Liver (tissue), 9 donors: ENCODE measurements around the gene DNAH8. TPM values are rescaled to one million over a fixed set of nuclear protein-coding genes. Genes with fewer than 3 reads are reported as not detected.

Experiments used
- DNase-seq: peaks from one replicate; pipeline ENCODE4 v3.0.0-alpha.2; 2017; ENCODE audit warnings: low spot score
- H3K27ac ChIP-seq, 2 donors: one replicate each; pipeline ENCODE4 v1.7.0; 2013; ENCODE audit warnings: inconsistent platforms in 2 of 2, low read length in 2 of 2, control low read depth in 1 of 2, low read depth in 1 of 2, mild to moderate bottlenecking in 1 of 2
- H3K27me3 ChIP-seq, 4 donors: one replicate each; pipeline versions ENCODE4 v1.6.1 to v1.7.0; 2013; ENCODE audit warnings: low read length in 3 of 4, inconsistent platforms in 1 of 4, mild to moderate bottlenecking in 1 of 4, moderate library complexity in 1 of 4; ENCODE audit not compliant: control insufficient read depth in 4 of 4, insufficient read depth in 4 of 4
- H3K36me3 ChIP-seq, 4 donors: one replicate each; pipeline versions ENCODE4 v1.6.1 to v1.7.0; 2013; ENCODE audit warnings: low read length in 3 of 4, mild to moderate bottlenecking in 3 of 4, low read depth in 1 of 4, moderate library complexity in 1 of 4; ENCODE audit not compliant: control insufficient read depth in 4 of 4, insufficient read depth in 3 of 4
- H3K4me1 ChIP-seq, 4 donors: one replicate each; pipeline versions ENCODE4 v1.6.1 to v1.7.0; 2013; ENCODE audit warnings: low read length in 3 of 4, mild to moderate bottlenecking in 3 of 4, moderate library complexity in 1 of 4; ENCODE audit not compliant: control insufficient read depth in 4 of 4, insufficient read depth in 4 of 4
- H3K4me3 ChIP-seq, 3 donors: one replicate each; pipeline versions ENCODE4 v1.6.1 to v1.7.0; 2013; ENCODE audit warnings: low read length in 3 of 3, control low read depth in 1 of 3, low read depth in 1 of 3, mild to moderate bottlenecking in 1 of 3
- H3K9ac ChIP-seq, 2 donors: one replicate each; pipeline ENCODE4 v1.7.0; 2013; ENCODE audit warnings: low read length in 2 of 2, mild to moderate bottlenecking in 2 of 2, moderate library complexity in 2 of 2, control low read depth in 1 of 2, low read depth in 1 of 2
- H3K9me3 ChIP-seq, 4 donors: one replicate each; pipeline versions ENCODE4 v1.6.1 to v1.7.0; 2013; ENCODE audit warnings: low read length in 3 of 4; ENCODE audit not compliant: control insufficient read depth in 4 of 4
- EGR1 ChIP-seq, 2 donors: IDR thresholded peaks; 2 replicates each; pipeline ENCODE4 v1.6.1; 2016 to 2018; ENCODE audit warnings: antibody characterized with exemption in 2 of 2, low read depth in 2 of 2
- FOXA1 ChIP-seq: IDR thresholded peaks from 2 replicates; pipeline ENCODE4 v1.6.1; 2016; ENCODE audit warnings: antibody characterized with exemption
- JUND ChIP-seq, 2 donors: IDR thresholded peaks; 2 replicates each; pipeline ENCODE4 v1.6.1; 2016; ENCODE audit warnings: antibody characterized with exemption in 2 of 2
- NR2F2 ChIP-seq: IDR thresholded peaks from 2 replicates; pipeline ENCODE4 v1.6.1; 2016; ENCODE audit warnings: antibody characterized with exemption
- RAD21 ChIP-seq, 2 donors: IDR thresholded peaks; 2 replicates each; pipeline ENCODE4 v1.6.1; 2016; ENCODE audit warnings: antibody characterized with exemption in 2 of 2, mild to moderate bottlenecking in 2 of 2
- RXRA ChIP-seq, 2 donors: IDR thresholded peaks; 2 replicates each; pipeline ENCODE4 v1.6.1; 2017 to 2018; ENCODE audit warnings: antibody characterized with exemption in 2 of 2, mild to moderate bottlenecking in 1 of 2
- SP1 ChIP-seq: IDR thresholded peaks from 2 replicates; pipeline ENCODE4 v1.6.1; 2018; ENCODE audit warnings: antibody characterized with exemption, mild to moderate bottlenecking
- TAF1 ChIP-seq: conservative IDR thresholded peaks from 2 replicates; pipeline ENCODE4 v1.6.1; 2016; ENCODE audit warnings: antibody characterized with exemption, mild to moderate bottlenecking
- YY1 ChIP-seq: IDR thresholded peaks from 2 replicates; pipeline ENCODE4 v1.6.1; 2016; ENCODE audit warnings: antibody characterized with exemption, mild to moderate bottlenecking
- WGBS: extraction: QIAGEN DNeasy Blood & Tissue Kit; methylation state at CpG from one replicate; pipeline ENCODE4 v1.1.7; 2013; 5-methylcytosine and 5-hydroxymethylcytosine counted together
- polyA plus RNA-seq, 2 donors: library from polyadenylated mRNA; stranded (reverse) in 1 of 2; unstranded in 1 of 2; fragments of 200-250 nt in 1 of 2; fragments of >200 nt in 1 of 2; fragmentation: Nextera tagmentation in 1 of 2; extraction: Ambion mirVana in 1 of 2; gene quantifications; one replicate each; pipeline versions ENCODE4 v1.2.1 to v1.2.3, GENCODE V29; 2013 to 2015
- total RNA-seq, 2 donors: library from RNA; depleted of rRNA; stranded (reverse); fragments of >200 nt; gene quantifications; one replicate each; pipeline ENCODE4 v1.2.3, GENCODE V29; 2014
- TF ChIP-seq, protein P1 (sequence below): IDR thresholded peaks from 2 replicates; pipeline ENCODE4 v1.6.1; 2016; ENCODE audit warnings: antibody characterized with exemption
- TF ChIP-seq, protein P2 (sequence below): IDR thresholded peaks from 2 replicates; pipeline ENCODE4 v1.6.1; 2016; ENCODE audit warnings: antibody characterized with exemption
- TF ChIP-seq, protein P3 (sequence below): IDR thresholded peaks from 2 replicates; pipeline ENCODE4 v1.6.1; 2016; ENCODE audit warnings: antibody characterized with exemption, mild to moderate bottlenecking
- TF ChIP-seq, protein P4 (sequence below): IDR thresholded peaks from 2 replicates; pipeline ENCODE4 v1.6.1; 2016; ENCODE audit warnings: antibody characterized with exemption
- TF ChIP-seq, protein P5 (sequence below): fragments of 150-350 bp; IDR thresholded peaks from 2 replicates; pipeline ENCODE4 v1.5.1; 2017; ENCODE audit warnings: improper control_type of control experiment, low read depth, low read length; ENCODE audit not compliant: missing input control
- donor health status: healthy.
- donor health status: healthy.
- donor health status: healthy.
- donor health status: healthy.
- donor health status: healthy.

DNAH8 gene
- total and polyA plus RNA-seq, 4 donors, result under 0.01 to 0.05 TPM; not detected in 2

DNA sequence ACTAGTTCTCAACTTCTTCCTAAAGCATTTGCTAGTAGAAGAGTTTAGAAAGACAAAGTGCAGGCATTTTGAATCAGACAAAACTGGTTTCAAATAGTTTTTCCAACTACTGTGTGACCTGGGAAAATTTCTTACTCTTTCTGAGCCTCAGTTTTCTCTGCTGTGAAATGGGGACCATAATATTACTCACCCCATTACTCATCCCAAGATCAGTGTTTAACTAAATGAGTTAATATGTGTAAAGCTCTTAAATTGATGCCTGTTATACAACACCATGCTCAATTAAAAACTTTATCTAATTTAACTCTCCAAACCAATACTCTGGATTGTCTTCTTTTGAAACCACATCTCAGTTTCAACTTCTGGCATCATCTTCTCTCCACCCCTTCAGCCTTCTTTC is 87.4 kb downstream of the DNAH8 start:
- H3K9me3 ChIP-seq, result no peaks in the 10 kb centered on the region
- peaks cover 0 to 4% (median 0%) of the 10 kb centered on the region in 4 donors for H3K27me3 ChIP-seq
- DNase-seq, result no peak
- no peak overlapping the region for H3K27ac ChIP-seq
- H3K4me1 ChIP-seq, result no peaks in the 10 kb centered on the region
- no peaks in the 10 kb centered on the region for H3K36me3 ChIP-seq
- TF ChIP-seq, protein P1, sequence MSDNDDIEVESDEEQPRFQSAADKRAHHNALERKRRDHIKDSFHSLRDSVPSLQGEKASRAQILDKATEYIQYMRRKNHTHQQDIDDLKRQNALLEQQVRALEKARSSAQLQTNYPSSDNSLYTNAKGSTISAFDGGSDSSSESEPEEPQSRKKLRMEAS, result no peak
- TF ChIP-seq, protein P2, sequence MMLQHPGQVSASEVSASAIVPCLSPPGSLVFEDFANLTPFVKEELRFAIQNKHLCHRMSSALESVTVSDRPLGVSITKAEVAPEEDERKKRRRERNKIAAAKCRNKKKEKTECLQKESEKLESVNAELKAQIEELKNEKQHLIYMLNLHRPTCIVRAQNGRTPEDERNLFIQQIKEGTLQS, result no peak
- no peak for TF ChIP-seq RXRA (IDR thresholded peaks at IDR 0.05)
- TF ChIP-seq, protein P3, sequence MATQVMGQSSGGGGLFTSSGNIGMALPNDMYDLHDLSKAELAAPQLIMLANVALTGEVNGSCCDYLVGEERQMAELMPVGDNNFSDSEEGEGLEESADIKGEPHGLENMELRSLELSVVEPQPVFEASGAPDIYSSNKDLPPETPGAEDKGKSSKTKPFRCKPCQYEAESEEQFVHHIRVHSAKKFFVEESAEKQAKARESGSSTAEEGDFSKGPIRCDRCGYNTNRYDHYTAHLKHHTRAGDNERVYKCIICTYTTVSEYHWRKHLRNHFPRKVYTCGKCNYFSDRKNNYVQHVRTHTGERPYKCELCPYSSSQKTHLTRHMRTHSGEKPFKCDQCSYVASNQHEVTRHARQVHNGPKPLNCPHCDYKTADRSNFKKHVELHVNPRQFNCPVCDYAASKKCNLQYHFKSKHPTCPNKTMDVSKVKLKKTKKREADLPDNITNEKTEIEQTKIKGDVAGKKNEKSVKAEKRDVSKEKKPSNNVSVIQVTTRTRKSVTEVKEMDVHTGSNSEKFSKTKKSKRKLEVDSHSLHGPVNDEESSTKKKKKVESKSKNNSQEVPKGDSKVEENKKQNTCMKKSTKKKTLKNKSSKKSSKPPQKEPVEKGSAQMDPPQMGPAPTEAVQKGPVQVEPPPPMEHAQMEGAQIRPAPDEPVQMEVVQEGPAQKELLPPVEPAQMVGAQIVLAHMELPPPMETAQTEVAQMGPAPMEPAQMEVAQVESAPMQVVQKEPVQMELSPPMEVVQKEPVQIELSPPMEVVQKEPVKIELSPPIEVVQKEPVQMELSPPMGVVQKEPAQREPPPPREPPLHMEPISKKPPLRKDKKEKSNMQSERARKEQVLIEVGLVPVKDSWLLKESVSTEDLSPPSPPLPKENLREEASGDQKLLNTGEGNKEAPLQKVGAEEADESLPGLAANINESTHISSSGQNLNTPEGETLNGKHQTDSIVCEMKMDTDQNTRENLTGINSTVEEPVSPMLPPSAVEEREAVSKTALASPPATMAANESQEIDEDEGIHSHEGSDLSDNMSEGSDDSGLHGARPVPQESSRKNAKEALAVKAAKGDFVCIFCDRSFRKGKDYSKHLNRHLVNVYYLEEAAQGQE, result no peak
- no peak for TF ChIP-seq SP1
- no peak for TF ChIP-seq NR2F2
- TF ChIP-seq YY1, result no peak
- TF ChIP-seq EGR1 (IDR thresholded peaks at IDR 0.05; ENCODE audit: low read depth in 2 of 2), result no peak
- no peak for TF ChIP-seq FOXA1
- TF ChIP-seq, protein P4, sequence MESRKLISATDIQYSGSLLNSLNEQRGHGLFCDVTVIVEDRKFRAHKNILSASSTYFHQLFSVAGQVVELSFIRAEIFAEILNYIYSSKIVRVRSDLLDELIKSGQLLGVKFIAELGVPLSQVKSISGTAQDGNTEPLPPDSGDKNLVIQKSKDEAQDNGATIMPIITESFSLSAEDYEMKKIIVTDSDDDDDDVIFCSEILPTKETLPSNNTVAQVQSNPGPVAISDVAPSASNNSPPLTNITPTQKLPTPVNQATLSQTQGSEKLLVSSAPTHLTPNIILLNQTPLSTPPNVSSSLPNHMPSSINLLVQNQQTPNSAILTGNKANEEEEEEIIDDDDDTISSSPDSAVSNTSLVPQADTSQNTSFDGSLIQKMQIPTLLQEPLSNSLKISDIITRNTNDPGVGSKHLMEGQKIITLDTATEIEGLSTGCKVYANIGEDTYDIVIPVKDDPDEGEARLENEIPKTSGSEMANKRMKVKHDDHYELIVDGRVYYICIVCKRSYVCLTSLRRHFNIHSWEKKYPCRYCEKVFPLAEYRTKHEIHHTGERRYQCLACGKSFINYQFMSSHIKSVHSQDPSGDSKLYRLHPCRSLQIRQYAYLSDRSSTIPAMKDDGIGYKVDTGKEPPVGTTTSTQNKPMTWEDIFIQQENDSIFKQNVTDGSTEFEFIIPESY, result no peak
- TF ChIP-seq TAF1, result no peak
- TF ChIP-seq JUND (IDR thresholded peaks at IDR 0.05), result no peak
- TF ChIP-seq, protein P5, sequence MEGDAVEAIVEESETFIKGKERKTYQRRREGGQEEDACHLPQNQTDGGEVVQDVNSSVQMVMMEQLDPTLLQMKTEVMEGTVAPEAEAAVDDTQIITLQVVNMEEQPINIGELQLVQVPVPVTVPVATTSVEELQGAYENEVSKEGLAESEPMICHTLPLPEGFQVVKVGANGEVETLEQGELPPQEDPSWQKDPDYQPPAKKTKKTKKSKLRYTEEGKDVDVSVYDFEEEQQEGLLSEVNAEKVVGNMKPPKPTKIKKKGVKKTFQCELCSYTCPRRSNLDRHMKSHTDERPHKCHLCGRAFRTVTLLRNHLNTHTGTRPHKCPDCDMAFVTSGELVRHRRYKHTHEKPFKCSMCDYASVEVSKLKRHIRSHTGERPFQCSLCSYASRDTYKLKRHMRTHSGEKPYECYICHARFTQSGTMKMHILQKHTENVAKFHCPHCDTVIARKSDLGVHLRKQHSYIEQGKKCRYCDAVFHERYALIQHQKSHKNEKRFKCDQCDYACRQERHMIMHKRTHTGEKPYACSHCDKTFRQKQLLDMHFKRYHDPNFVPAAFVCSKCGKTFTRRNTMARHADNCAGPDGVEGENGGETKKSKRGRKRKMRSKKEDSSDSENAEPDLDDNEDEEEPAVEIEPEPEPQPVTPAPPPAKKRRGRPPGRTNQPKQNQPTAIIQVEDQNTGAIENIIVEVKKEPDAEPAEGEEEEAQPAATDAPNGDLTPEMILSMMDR, result no peak
- no peak overlapping the region for H3K4me3 ChIP-seq
- H3K9ac ChIP-seq, result no peak overlapping the region

DNA sequence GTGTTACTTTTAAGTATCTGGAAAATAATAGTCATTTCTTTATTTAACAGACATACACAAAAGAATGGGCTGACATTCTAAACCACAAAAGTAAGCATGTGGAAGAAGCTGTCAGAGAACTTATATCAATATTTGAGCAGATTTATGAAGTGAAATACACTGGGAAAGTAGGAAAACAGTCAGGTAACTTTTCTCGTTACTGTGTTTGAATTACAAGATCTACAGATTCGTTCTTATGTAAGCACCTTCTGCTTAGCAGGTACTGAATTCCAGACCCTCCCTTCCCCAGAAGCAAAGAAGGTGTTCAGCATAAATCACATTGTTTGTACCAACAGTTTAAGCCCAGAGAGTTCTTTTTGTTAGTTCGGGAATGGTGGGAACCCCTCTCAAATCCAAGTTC is 88.0 kb downstream of the DNAH8 start:
- H3K4me1 ChIP-seq, result no peaks in the 10 kb centered on the region
- H3K9ac ChIP-seq, result no peak overlapping the region
- no peak for DNase-seq
- no peaks in the 10 kb centered on the region for H3K36me3 ChIP-seq
- H3K27ac ChIP-seq, result no peak overlapping the region
- peaks cover 0 to 4% (median 0%) of the 10 kb centered on the region in 4 donors for H3K27me3 ChIP-seq
- TF ChIP-seq RAD21 (IDR thresholded peaks at IDR 0.05), result no peak
- H3K4me3 ChIP-seq, result no peak overlapping the region
- WGBS, result 68% methylated on average over 3 of the region's 3 CpGs
- no peaks in the 10 kb centered on the region for H3K9me3 ChIP-seq
